ENCODE results near the gene BBS10. TPM values are rescaled to one million over a fixed set of nuclear protein-coding genes. Genes with fewer than 3 reads are reported as not detected.

Gene BBS10
- total RNA-seq, 1 experiment from 2014 or later: 4.9 TPM

- in situ Hi-C loops (cut with HindIII; ENCODE audit: low pct_unique_long_range_greater_than_20kb, low sequenced_read_pairs): no loop called here
- peak; percentile 45 for DNase-seq (ENCODE audit: low read depth)
Observed at GRCh38 chr12:76299536-76300296, 48.5 kb downstream of the BBS10 start.

Other genes with a start within 250 kb of the BBS10 start
- gene OSBPL8, start 211.4 kb upstream of the BBS10 start, total RNA-seq (2014; rRNA removed; shearing (Covaris generic); ENCODE audit: low replicate concordance): 45.1 and 56.1 TPM in 2 replicates

All from Caki2 (cell line).